ENCODE results near the gene SAE1.

The SAE1 gene

DNA sequence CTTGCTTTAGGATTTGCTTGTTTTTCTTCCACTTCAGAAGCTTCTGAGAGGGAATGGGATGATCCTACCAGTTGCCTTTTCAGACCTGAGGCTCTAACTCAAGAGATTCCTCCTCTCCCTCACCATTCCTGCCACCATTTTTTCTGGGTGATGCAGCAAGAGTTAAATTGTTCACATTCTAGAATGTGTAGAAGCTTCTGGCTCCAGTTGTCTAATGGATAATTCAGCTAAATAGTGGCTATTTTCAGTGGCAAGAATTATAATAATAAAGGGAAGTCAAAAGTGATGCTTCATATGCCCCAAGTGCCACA is 79.5 kb downstream of the SAE1 start:
- no peak for DNase-seq (ENCODE audit: low read depth in 2 of 2, low spot score in 1 of 2)

GRCh38 chr19:47210689-47211316 is 80.2 kb downstream of the SAE1 start:
- peak; percentile 58 to 77 for DNase-seq (ENCODE audit: low read depth in 2 of 2, low spot score in 1 of 2)

- DNase-seq (ENCODE audit: low read depth in 2 of 2, low spot score in 1 of 2) = no peak
Observed at GRCh38 chr19:47215581-47215980, 84.9 kb downstream of the SAE1 start.

- DNase-seq (ENCODE audit: low read depth in 2 of 2, low spot score in 1 of 2) = no peak
Observed at GRCh38 chr19:47221080-47221841, 90.6 kb downstream of the SAE1 start.

DNA sequence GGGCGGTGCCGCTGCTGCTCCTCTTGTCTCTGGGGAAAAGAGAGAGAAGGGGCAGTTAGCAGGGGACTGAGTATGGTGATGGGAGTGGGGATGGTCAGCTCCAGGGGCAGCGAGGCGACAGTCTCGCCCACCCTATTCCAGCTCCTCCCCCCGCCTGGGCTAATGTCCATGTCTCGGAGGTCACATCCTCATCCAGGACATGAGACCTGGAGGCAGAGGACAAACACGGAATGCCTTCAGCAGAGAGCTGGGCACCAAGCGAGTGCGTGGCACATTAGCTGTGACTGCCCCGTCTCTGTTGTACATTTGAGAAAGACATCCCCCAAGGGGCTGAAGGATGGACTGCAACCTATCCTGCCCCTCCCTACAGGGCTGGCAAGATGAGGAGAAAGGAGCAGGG is 91.3 kb downstream of the SAE1 start:
- no peak for DNase-seq (ENCODE audit: low read depth in 2 of 2, low spot score in 1 of 2)

DNA sequence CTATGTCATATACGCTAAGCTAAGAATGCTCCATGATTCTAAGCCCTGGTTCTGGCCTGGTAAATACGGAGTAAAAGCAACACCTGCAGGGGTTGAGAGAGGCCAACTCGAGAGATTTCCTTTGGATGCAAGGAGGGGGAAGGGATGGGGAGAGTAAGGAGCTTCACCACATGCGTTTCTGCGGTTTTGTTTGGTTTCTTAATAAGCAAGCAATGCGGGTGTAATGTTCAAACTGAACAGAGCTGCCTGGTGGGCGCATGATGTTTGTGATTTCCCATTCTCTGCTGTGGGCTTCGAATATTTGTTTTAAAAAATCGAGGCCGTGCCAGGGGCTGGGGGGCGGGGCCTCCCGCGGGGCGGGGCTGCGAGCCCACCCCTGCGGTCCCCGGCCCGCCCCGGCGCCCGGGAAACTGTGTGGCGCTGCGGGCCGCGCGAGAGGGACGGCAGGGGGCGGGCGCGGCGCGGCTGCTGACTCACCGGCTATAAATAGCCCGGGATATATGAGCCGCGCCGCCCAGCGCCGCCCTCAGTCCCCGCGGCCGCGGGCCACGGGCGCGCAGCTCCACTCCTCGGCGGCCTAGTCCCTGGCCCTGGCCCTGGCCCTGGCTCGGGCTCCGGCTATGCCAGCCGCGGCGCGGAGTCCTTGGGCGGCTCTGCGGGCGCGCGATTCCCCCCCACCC is 95.3 kb downstream of the SAE1 start:
- peak; percentile 63 to 72 for DNase-seq (ENCODE audit: low read depth in 2 of 2, low spot score in 1 of 2)

- DNase-seq (ENCODE audit: low read depth in 2 of 2, low spot score in 1 of 2) = no peak
Observed at GRCh38 chr19:47226426-47227351, 96.1 kb downstream of the SAE1 start.

- DNase-seq (ENCODE audit: low read depth in 2 of 2, low spot score in 1 of 2) = no peak
Observed at GRCh38 chr19:47227352-47228167, 96.9 kb downstream of the SAE1 start.

DNA sequence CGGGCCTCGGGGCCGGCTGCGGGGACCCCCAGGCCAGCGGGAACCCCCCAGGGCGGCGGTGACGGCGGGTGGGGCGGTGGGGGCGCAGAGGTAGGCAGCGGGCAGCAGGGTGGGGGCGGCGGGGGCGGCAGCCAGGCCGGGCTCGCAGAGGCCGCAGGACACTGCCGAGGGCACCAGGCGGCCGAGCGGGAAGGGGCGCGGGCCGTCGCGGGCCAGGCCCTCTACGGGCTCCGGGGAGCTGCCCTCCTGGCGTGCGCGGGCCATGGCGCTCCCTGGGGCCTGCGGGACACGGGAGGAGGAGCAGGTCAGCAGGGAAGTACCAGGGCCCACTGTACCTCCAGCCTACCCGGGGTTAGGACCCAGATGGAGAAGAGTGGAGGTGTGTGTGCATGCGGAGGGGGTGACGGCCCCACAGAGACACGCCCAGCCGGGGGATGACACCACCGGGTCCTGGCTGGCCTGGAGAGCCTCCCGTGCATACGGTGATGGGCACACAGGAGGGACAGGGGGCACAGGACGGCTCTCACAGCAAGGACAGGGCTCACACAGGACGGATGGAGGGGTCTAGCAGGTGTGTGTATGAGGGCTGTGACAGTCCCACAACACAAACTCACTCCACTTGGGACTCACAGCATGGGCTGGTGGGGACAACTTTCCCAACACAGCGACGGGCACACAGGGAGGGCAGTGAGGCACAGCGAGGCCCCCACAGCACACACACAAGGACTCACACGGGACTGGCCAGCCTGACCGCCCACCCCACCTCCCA is 97.7 kb downstream of the SAE1 start:
- DNase-seq (ENCODE audit: low read depth in 2 of 2, low spot score in 1 of 2) = no peak

- no peak for DNase-seq (ENCODE audit: low read depth in 2 of 2, low spot score in 1 of 2)
Observed at GRCh38 chr19:47228937-47229675, 98.5 kb downstream of the SAE1 start.

- DNase-seq (ENCODE audit: low read depth in 2 of 2, low spot score in 1 of 2) = no peak
Observed at GRCh38 chr19:47229676-47230053, 99.0 kb downstream of the SAE1 start.

GRCh38 chr19:47230054-47230920 is 99.7 kb downstream of the SAE1 start:
- DNase-seq (ENCODE audit: low read depth in 2 of 2, low spot score in 1 of 2) = peak; percentile 61 to 72

- DNase-seq (ENCODE audit: low read depth in 2 of 2, low spot score in 1 of 2) = no peak
Observed at GRCh38 chr19:47230921-47231214, 100.2 kb downstream of the SAE1 start, which contains the start of gene BBC3. BBC3 (minus strand) TSS chr19:47231199; CDS start chr19:47228431, 2,768 bp downstream.

DNA sequence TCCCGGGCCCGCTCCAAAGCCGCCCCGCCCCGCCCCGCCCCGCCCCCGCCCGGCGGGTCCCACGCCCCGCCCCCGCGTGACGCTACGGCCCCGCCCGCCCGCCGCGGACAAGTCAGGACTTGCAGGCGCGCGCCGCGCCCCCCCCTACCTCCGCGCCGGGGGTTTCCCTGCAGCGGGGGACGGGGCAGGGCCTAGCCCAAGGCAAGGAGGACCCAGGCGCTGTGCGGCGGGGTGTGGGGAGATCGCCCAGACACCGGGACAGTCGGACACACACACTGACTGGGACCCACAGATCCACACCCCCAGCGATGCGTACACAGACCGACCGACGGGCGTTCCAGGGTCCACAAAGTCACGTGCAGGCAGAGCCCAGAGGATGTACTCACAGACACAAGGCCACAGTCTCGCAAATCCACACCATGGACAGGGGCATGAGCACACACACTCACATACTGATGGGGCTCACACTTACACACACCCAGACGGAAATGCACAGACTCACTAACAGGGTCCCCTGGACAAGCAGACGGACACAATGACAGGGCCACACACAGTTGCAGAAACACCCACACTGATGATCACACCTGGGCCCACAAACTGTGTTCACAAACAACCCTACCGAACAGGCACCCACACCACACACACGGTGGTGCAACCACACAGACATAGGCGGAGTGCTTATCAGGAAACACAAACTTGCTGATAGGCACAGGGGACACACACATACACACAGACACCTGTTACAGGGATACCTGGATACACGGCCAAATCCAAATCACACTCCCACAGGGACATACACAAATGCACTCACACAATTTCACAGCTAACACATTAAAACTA is 100.8 kb downstream of the SAE1 start:
- peak; percentile 83 to 89 for DNase-seq (ENCODE audit: low read depth in 2 of 2, low spot score in 1 of 2)

DNA sequence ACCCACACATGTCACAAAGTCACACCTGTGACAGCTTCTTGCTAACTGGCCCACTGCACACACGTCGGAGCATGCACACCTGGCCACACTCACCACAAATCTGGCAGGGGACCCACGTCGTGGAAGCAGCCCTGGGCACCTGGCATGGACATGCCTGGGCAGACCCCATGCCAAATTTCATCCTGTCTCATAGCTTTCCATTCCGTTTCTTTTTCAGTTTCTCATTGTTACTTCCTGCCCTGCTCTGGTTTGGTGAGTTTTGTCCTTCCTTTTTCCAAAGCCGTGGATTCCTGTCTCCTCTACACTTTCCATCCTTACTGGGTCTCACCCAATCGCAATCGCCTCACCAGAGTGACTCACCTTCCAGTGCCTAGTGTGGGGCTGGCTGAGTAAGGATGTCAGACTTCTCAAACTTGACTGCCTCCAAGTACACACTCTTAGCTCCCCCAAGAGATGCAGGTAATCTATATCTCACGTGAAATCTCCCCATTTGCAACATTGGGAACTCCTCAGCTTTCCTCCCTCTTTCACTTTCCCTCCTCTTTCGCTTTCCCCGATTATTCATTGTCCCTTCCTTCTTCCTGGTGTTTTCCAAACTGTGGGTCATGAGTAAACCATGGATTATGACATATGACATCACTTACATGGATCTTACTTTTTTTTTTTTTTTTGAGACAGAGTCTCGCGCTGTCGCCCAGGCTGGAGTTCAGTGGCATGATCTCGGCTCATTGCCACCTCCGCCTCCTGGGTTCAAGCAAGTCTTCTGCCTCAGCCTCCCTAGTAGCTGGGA is 102.0 kb downstream of the SAE1 start:
- no peak for DNase-seq (ENCODE audit: low read depth in 2 of 2, low spot score in 1 of 2)

- no peak for DNase-seq (ENCODE audit: low read depth in 2 of 2, low spot score in 1 of 2)
Observed at GRCh38 chr19:47236072-47236675, 105.5 kb downstream of the SAE1 start.

Data from stimulated activated CD8-positive, alpha-beta memory T cell treated with anti-CD3 and anti-CD28 coated beads, Interleukin-4, amount 100 ng/mL, for 4 hours (primary cell).